SK-N-SH treated with all-trans-retinoic acid at 6 μM for 48 hours (cell line): ENCODE measurements around the gene GREB1.

Experiments
- ARNTL ChIP-seq: fragments of 450-650 bp; formaldehyde crosslinking; IDR thresholded peaks from 2 replicates; pipeline ENCODE4 v1.5.0; 2020; ENCODE audit warnings: low read depth, mild to moderate bottlenecking, moderate library complexity, borderline replicate concordance
- CSRNP3 ChIP-seq: fragments of 250-450 bp; sonication (Bioruptor Pico); IDR thresholded peaks from 2 replicates; pipeline ENCODE4 v1.5.1; 2021; ENCODE audit warnings: mild to moderate bottlenecking, moderate library complexity
- GLIS3 ChIP-seq: fragments of 250-450 bp; sonication (Bioruptor Pico); IDR thresholded peaks from 2 replicates; pipeline ENCODE4 v1.5.0; 2020; ENCODE audit warnings: mild to moderate bottlenecking, moderate library complexity
- OSR1 ChIP-seq: fragments of 250-450 bp; sonication (Bioruptor Pico); IDR thresholded peaks from 2 replicates; pipeline ENCODE4 v1.8.0; 2022; ENCODE audit warnings: moderate library complexity, mild to moderate bottlenecking, inconsistent platforms
- PATZ1 ChIP-seq: fragments of 250-450 bp; sonication (Bioruptor Pico); IDR thresholded peaks from 2 replicates; pipeline ENCODE4 v1.8.0; 2020; ENCODE audit warnings: mild to moderate bottlenecking, moderate library complexity, borderline replicate concordance
- TSHZ2 ChIP-seq: fragments of 250-450 bp; sonication (Bioruptor Pico); IDR thresholded peaks from 2 replicates; pipeline ENCODE4 v1.5.0; 2020; ENCODE audit warnings: mild to moderate bottlenecking, moderate library complexity

GRCh38 chr2:11515490-11515981 is 18.3 kb upstream of the GREB1 start:
- TF ChIP-seq OSR1 (no peak), GLIS3 (CRISPR knock-in tag) (no peak), PATZ1 (no peak), CSRNP3 (CRISPR knock-in tag) (no peak), TSHZ2 (CRISPR knock-in tag) (no peak), ARNTL (CRISPR knock-in tag) (no peak)
